Measurements from ENCODE around the gene SH3BP1. TPM values are rescaled to one million over a fixed set of nuclear protein-coding genes. Genes with fewer than 3 reads are reported as not detected.

The SH3BP1 gene
- total and polyA plus RNA-seq, 2 donors (not counting 1 experiment from before 2014, with no cell fraction given), result 44.0 to 69.7 TPM

- Histone ChIP-seq H3K27me3 (replicated peaks in 1 of 4; ENCODE audit: control extremely low read depth in 1 of 4, control insufficient read depth in 3 of 4, insufficient read depth in 4 of 4, low read length in 3 of 4) (no peaks in the 10 kb centered on the region), H2AFZ (ENCODE audit: insufficient read depth, low read depth, low read length, poor library complexity, severe bottlenecking) (no peak overlapping the region), H3K4me3 (ENCODE audit: control extremely low read depth in 1 of 5, extremely low read depth in 1 of 5, insufficient read depth in 1 of 5, low read depth in 2 of 5, low read length in 4 of 5) (no peak overlapping the region), H4K20me1 (ENCODE audit: control insufficient read depth, insufficient read depth, low read length, poor library complexity, severe bottlenecking) (no peaks in the 10 kb centered on the region), H3K4me2 (replicated peaks; ENCODE audit: low read depth, low read length, poor library complexity, severe bottlenecking) (no peak overlapping the region), H3K4me1 (ENCODE audit: control insufficient read depth in 2 of 2, insufficient read depth in 2 of 2, low read length in 2 of 2) (peaks cover 21 to 42% of the 10 kb centered on the region in 2 donors), H3K79me2 (ENCODE audit: control insufficient read depth, insufficient read depth, low read length) (peaks cover 25% of the 10 kb centered on the region), H3K9me3 (ENCODE audit: control extremely low read depth in 1 of 3, control insufficient read depth in 2 of 3, insufficient read depth in 1 of 3, low read length in 2 of 3) (no peaks in the 10 kb centered on the region), H3K27ac (ENCODE audit: low read length in 2 of 2) (no peak overlapping the region), H3K36me3 (replicated peaks in 1 of 2; ENCODE audit: control extremely low read depth in 1 of 2, control insufficient read depth in 1 of 2, extremely low read depth in 1 of 2, insufficient read depth in 2 of 2, low read length in 1 of 2) (no peaks in the 10 kb centered on the region), H3K9ac (ENCODE audit: low read length) (no peak overlapping the region)
- TF ChIP-seq CTCF (IDR thresholded peaks at IDR 0.05) (no peak), EZH2 (IDR thresholded peaks at IDR 0.05; ENCODE audit: borderline replicate concordance, insufficient read depth, low read depth, low read length, poor library complexity, severe bottlenecking) (no peak)
- no peaks in the 10 kb centered on the region for H3K27me3 Mint-ChIP-seq
- ATAC-seq (ENCODE audit: low read depth) (no peak), DNase-seq (no peak)
- peaks cover 34% of the 10 kb centered on the region for H3K4me1 Mint-ChIP-seq
- H3K4me3 Mint-ChIP-seq, result peak overlapping the region; percentile 52
- H3K9me3 Mint-ChIP-seq (ENCODE audit: insufficient read depth), result no peaks in the 10 kb centered on the region
- intact Hi-C loops (cut with micrococcal nuclease), result no loop called here
- peak overlapping the region; percentile 27 for H3K27ac Mint-ChIP-seq
- WGBS (ENCODE audit: insufficient coverage), result 91% methylated on average over 4 of the region's 8 CpGs
- ChIA-PET CTCF (interaction anchor here (1.4 to 23.0 kb wide), 6 partner anchors 9 to 72 kb away, joined by 4 to 501 read pairs (median 126); partner anchors contain the start of genes GGA1, LGALS1, PDXP and SH3BP1), POLR2A (interaction anchor here (0.8 to 1.1 kb wide), 3 partner anchors 19 to 502 kb away, joined by 3 to 5 read pairs (median 4); partner anchors contain the start of gene PDXP)
Observed at GRCh38 chr22:37679670-37680069, 40.2 kb downstream of the SH3BP1 start.

GRCh38 chr22:37680191-37680851 lies 40.9 kb downstream of the SH3BP1 start:
- Mint-ChIP-seq H3K4me3 (no peak overlapping the region), H3K9me3 (ENCODE audit: insufficient read depth) (no peaks in the 10 kb centered on the region), H3K27me3 (no peaks in the 10 kb centered on the region), H3K27ac (peak overlapping the region; percentile 10), H3K4me1 (peaks cover 31% of the 10 kb centered on the region)
- DNase-seq, result no peak
- Histone ChIP-seq H2AFZ (ENCODE audit: insufficient read depth, low read depth, low read length, poor library complexity, severe bottlenecking) (no peak overlapping the region), H3K4me2 (replicated peaks; ENCODE audit: low read depth, low read length, poor library complexity, severe bottlenecking) (no peak overlapping the region), H3K27ac (ENCODE audit: low read length in 2 of 2) (no peak overlapping the region), H4K20me1 (ENCODE audit: control insufficient read depth, insufficient read depth, low read length, poor library complexity, severe bottlenecking) (no peaks in the 10 kb centered on the region), H3K4me3 (ENCODE audit: control extremely low read depth in 1 of 5, extremely low read depth in 1 of 5, insufficient read depth in 1 of 5, low read depth in 2 of 5, low read length in 4 of 5) (no peak overlapping the region), H3K9me3 (ENCODE audit: control extremely low read depth in 1 of 3, control insufficient read depth in 2 of 3, insufficient read depth in 1 of 3, low read length in 2 of 3) (no peaks in the 10 kb centered on the region), H3K27me3 (replicated peaks in 1 of 4; ENCODE audit: control extremely low read depth in 1 of 4, control insufficient read depth in 3 of 4, insufficient read depth in 4 of 4, low read length in 3 of 4) (no peaks in the 10 kb centered on the region), H3K9ac (ENCODE audit: low read length) (no peak overlapping the region), H3K36me3 (replicated peaks in 1 of 2; ENCODE audit: control extremely low read depth in 1 of 2, control insufficient read depth in 1 of 2, extremely low read depth in 1 of 2, insufficient read depth in 2 of 2, low read length in 1 of 2) (no peaks in the 10 kb centered on the region), H3K4me1 (ENCODE audit: control insufficient read depth in 2 of 2, insufficient read depth in 2 of 2, low read length in 2 of 2) (peaks cover 15 to 39% of the 10 kb centered on the region in 2 donors), H3K79me2 (ENCODE audit: control insufficient read depth, insufficient read depth, low read length) (peaks cover 19% of the 10 kb centered on the region)
- no peak for TF ChIP-seq EZH2 (IDR thresholded peaks at IDR 0.05; ENCODE audit: borderline replicate concordance, insufficient read depth, low read depth, low read length, poor library complexity, severe bottlenecking)
- TF ChIP-seq CTCF (IDR thresholded peaks at IDR 0.05), result no peak
- CTCF ChIA-PET, result interaction anchor here (0.9 to 23.0 kb wide), 8 partner anchors 9 to 83 kb away, joined by 3 to 501 read pairs (median 38); partner anchors contain the start of genes GGA1, LGALS1, PDXP and SH3BP1
- no peak for ATAC-seq (ENCODE audit: low read depth)
- POLR2A ChIA-PET, result interaction anchor here (0.7 to 2.2 kb wide), 6 partner anchors 14 to 502 kb away, joined by 3 to 13 read pairs (median 4); partner anchors contain the start of genes GGA1 and PDXP
- intact Hi-C loops (cut with micrococcal nuclease), result no loop called here
- WGBS (ENCODE audit: insufficient coverage), result 100% methylated on average over 3 of the region's 7 CpGs

Measured in B cell (primary cell).